ENCODE results near the gene IFT57. TPM values are rescaled to one million over a fixed set of nuclear protein-coding genes. Genes with fewer than 3 reads are reported as not detected.

IFT57 gene
- total RNA-seq, 8 experiments from 2014 or later = 21.4 to 80.5 (median 29.2) TPM

- in situ Hi-C loops (cut with MboI; ENCODE audit: low pct_unique_long_range_greater_than_20kb in 2 of 9, low sequenced_read_pairs in 9 of 9, unreplicated experiment in 9 of 9) = no loop called here
- H3K27ac ChIP-seq = no peak overlapping the region
- no peak for ATAC-seq (replicated peaks in 6 of 8)
- H3K4me3 ChIP-seq = no peak overlapping the region
- peaks cover 0 to 2% of the 10 kb centered on the region in 2 donors for H3K4me1 ChIP-seq (replicated peaks in 1 of 2)
- 83 to 100% (median 94%) methylated on average over 1 to 12 of the region's 15 CpGs; no CpG with 5 or more reads in 2 of the 10 experiments for WGBS, 10 experiments
Observed at GRCh38 chr3:108113975-108114374, 108.2 kb downstream of the IFT57 start.

DNA sequence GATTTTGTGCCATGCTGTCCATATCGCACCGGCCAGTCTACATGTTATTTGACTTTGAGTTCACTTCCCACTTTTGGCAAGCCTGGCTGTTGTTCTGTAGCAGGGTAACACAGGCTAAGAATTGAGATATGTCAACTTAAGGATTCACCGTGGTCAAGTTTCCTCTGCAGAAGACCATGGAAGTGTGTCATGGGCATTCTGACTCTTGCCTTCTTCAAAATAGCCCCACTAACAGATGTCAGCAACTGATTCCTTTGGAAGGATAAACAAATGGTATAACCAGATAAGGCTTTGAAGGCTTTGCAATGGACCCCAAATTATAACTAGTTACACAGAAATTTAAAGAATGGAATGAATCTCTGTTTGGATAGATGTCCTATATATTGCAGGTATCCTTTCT is 111.3 kb downstream of the IFT57 start:
- Histone ChIP-seq H3K27ac (no peak overlapping the region), H3K4me3 (no peak overlapping the region), H3K4me1 (replicated peaks in 1 of 2) (peaks cover 0 to 2% of the 10 kb centered on the region in 2 donors)
- WGBS, 10 experiments = 70 to 100% (median 98%) methylated on average over 1 to 3 of the region's 3 CpGs; no CpG with 5 or more reads in 2 of the 10 experiments
- in situ Hi-C loops (cut with MboI; ENCODE audit: low pct_unique_long_range_greater_than_20kb in 2 of 9, low sequenced_read_pairs in 9 of 9, unreplicated experiment in 9 of 9) = no loop called here
- no peak for ATAC-seq (replicated peaks in 6 of 8)

Other genes starting within 250 kb of the IFT57 start
- 100 to 1,000 TPM in 3 of 8 experiments, 10 to 100 TPM in 5; 29.5 to 184 (median 77.9) TPM for gene CD47, start 131.4 kb downstream of the IFT57 start, total RNA-seq
- gene HHLA2, start 74.1 kb upstream of the IFT57 start, total RNA-seq = under 1 TPM in 6 of 8 experiments, not detected in 2; 0.09 to 0.57 (median 0.22) TPM